Suprapubic skin (tissue), 4 donors: ENCODE measurements around the gene PSME3IP1. TPM values are rescaled to one million over a fixed set of nuclear protein-coding genes. Genes with fewer than 3 reads are reported as not detected.

ENCODE experiments used
- DNase-seq, 2 donors: peaks; one replicate each; pipeline ENCODE4 v3.0.0-alpha.2; 2019; ENCODE audit warnings: low spot score in 2 of 2
- H3K27ac ChIP-seq: fragments of 200-600 bp; sonication (generic); one replicate; pipeline ENCODE4 v1.5.1; 2019
- H3K27me3 ChIP-seq: fragments of 200-600 bp; sonication (generic); one replicate; pipeline ENCODE4 v1.5.1; 2019
- H3K36me3 ChIP-seq: fragments of 200-600 bp; sonication (generic); one replicate; pipeline ENCODE4 v1.5.1; 2019
- H3K4me1 ChIP-seq: fragments of 200-600 bp; sonication (generic); one replicate; pipeline ENCODE4 v1.5.1; 2019
- H3K4me3 ChIP-seq: fragments of 200-600 bp; sonication (generic); one replicate; pipeline ENCODE4 v1.5.1; 2019; ENCODE audit warnings: mild to moderate bottlenecking
- H3K9me3 ChIP-seq: fragments of 200-600 bp; sonication (generic); one replicate; pipeline ENCODE4 v1.5.1; 2019
- CTCF ChIP-seq, 2 donors: fragments of 200-600 bp in 1 of 2; fragments of 450-650 bp in 1 of 2; sonication (generic) in 1 of 2; IDR thresholded peaks; one replicate each; pipeline ENCODE4 v1.5.1; 2016 to 2019; ENCODE audit warnings: antibody characterized with exemption in 2 of 2, mild to moderate bottlenecking in 1 of 2, moderate library complexity in 1 of 2
- EP300 ChIP-seq: sonication (generic); formaldehyde crosslinking; IDR thresholded peaks from one replicate; pipeline ENCODE4 v1.6.1; 2017; ENCODE audit warnings: antibody characterized with exemption
- POLR2A ChIP-seq, 2 donors: fragments of 450-650 bp; IDR thresholded peaks; one replicate each; pipeline ENCODE4 v1.6.1; 2017; ENCODE audit warnings: antibody characterized with exemption in 2 of 2, mild to moderate bottlenecking in 2 of 2, moderate library complexity in 2 of 2
- POLR2AphosphoS5 ChIP-seq, 3 donors: sonication (generic); formaldehyde crosslinking; IDR thresholded peaks; one replicate each; pipeline ENCODE4 v1.6.1; 2017; ENCODE audit warnings: antibody characterized with exemption in 3 of 3
- WGBS: methylation state at CpG from one replicate; pipeline ENCODE4 v1.1.5; 2018; 5-methylcytosine and 5-hydroxymethylcytosine counted together
- total RNA-seq, 4 donors: library from RNA; depleted of rRNA; stranded (reverse); fragments of >200 nt; gene quantifications; one replicate each; pipeline ENCODE4 v1.1.0, GENCODE V29; 2016

PSME3IP1 gene
- total RNA-seq, 4 donors from 2014 or later: 47.1 to 109 (median 60.3) TPM

- Histone ChIP-seq H3K27ac (no peak overlapping the region), H3K4me3 (no peak overlapping the region), H3K9me3 (no peaks in the 10 kb centered on the region), H3K27me3 (no peaks in the 10 kb centered on the region), H3K36me3 (no peaks in the 10 kb centered on the region), H3K4me1 (no peaks in the 10 kb centered on the region)
- 94% methylated on average over 8 of the region's 10 CpGs for WGBS
- TF ChIP-seq POLR2A (IDR thresholded peaks at IDR 0.05) (no peak), POLR2AphosphoS5 (IDR thresholded peaks at IDR 0.05) (no peak), CTCF (IDR thresholded peaks at IDR 0.05) (no peak), EP300 (no peak)
- no peak for DNase-seq
Observed at GRCh38 chr16:57133886-57134285, 52.0 kb downstream of the PSME3IP1 start.

- Histone ChIP-seq H3K27ac (no peak overlapping the region), H3K9me3 (no peaks in the 10 kb centered on the region), H3K27me3 (no peaks in the 10 kb centered on the region), H3K4me1 (no peaks in the 10 kb centered on the region), H3K36me3 (no peaks in the 10 kb centered on the region), H3K4me3 (no peak overlapping the region)
- 100% methylated on average over 1 of the region's 4 CpGs for WGBS
- TF ChIP-seq POLR2AphosphoS5 (IDR thresholded peaks at IDR 0.05) (no peak), CTCF (IDR thresholded peaks at IDR 0.05) (no peak), POLR2A (IDR thresholded peaks at IDR 0.05) (no peak), EP300 (no peak)
- DNase-seq: no peak
Observed at GRCh38 chr16:57133031-57133430, 52.8 kb downstream of the PSME3IP1 start.

GRCh38 chr16:57132470-57132869 is 53.4 kb downstream of the PSME3IP1 start:
- no peak for DNase-seq
- H3K4me1 ChIP-seq: no peaks in the 10 kb centered on the region
- H3K4me3 ChIP-seq: no peak overlapping the region
- no peaks in the 10 kb centered on the region for H3K9me3 ChIP-seq
- no peak for TF ChIP-seq CTCF (IDR thresholded peaks at IDR 0.05)
- TF ChIP-seq POLR2A (IDR thresholded peaks at IDR 0.05): no peak
- TF ChIP-seq EP300: no peak
- no peak for TF ChIP-seq POLR2AphosphoS5 (IDR thresholded peaks at IDR 0.05)
- no peak overlapping the region for H3K27ac ChIP-seq
- no peaks in the 10 kb centered on the region for H3K36me3 ChIP-seq
- 100% methylated on average over 1 of the region's 1 CpG for WGBS
- H3K27me3 ChIP-seq: no peaks in the 10 kb centered on the region

- Histone ChIP-seq H3K4me1 (no peaks in the 10 kb centered on the region), H3K27me3 (no peaks in the 10 kb centered on the region), H3K27ac (no peak overlapping the region), H3K4me3 (no peak overlapping the region), H3K36me3 (no peaks in the 10 kb centered on the region), H3K9me3 (no peaks in the 10 kb centered on the region)
- TF ChIP-seq POLR2AphosphoS5 (IDR thresholded peaks at IDR 0.05): no peak
- no peak for TF ChIP-seq CTCF (IDR thresholded peaks at IDR 0.05)
- no peak for TF ChIP-seq EP300
- no peak for TF ChIP-seq POLR2A (IDR thresholded peaks at IDR 0.05)
- no peak for DNase-seq
- WGBS: 90% methylated on average over 11 of the region's 17 CpGs
Observed at GRCh38 chr16:57131351-57131970, 54.4 kb downstream of the PSME3IP1 start.

- Histone ChIP-seq H3K27me3 (no peaks in the 10 kb centered on the region), H3K4me1 (no peaks in the 10 kb centered on the region), H3K9me3 (no peaks in the 10 kb centered on the region), H3K36me3 (peaks cover 5% of the 10 kb centered on the region), H3K4me3 (no peak overlapping the region), H3K27ac (no peak overlapping the region)
- 92% methylated on average over 6 of the region's 6 CpGs for WGBS
- TF ChIP-seq POLR2A (IDR thresholded peaks at IDR 0.05): no peak
- no peak for TF ChIP-seq EP300
- TF ChIP-seq CTCF (IDR thresholded peaks at IDR 0.05): no peak
- TF ChIP-seq POLR2AphosphoS5 (IDR thresholded peaks at IDR 0.05): no peak
- no peak for DNase-seq
Observed at GRCh38 chr16:57130950-57131321, 54.9 kb downstream of the PSME3IP1 start.
